HG03095 (cell line): ENCODE measurements around the gene C12orf76.
A peak's percentile ranks its signal among the peaks of the same experiment; 100 is the strongest.
"Not testable (repeated sequence)": the region's sequence is repeated elsewhere in the genome, so short reads cannot be mapped to it uniquely, and the experiment has no call there.

Experiments
- ATAC-seq: cut with Tn5 transposase; IDR thresholded peaks from one replicate; pipeline ENCODE4 v1.9.1; 2021; ENCODE audit warnings: moderate library complexity; ENCODE audit not compliant: unreplicated experiment

Gene C12orf76

GRCh38 chr12:110048242-110049027 is at the start of gene C12orf76:
Gene C12orf76, minus strand, starts transcription at chr12:110048522. Its CDS starts 27 bp downstream, at chr12:110048495.
- peak; percentile 98 for ATAC-seq

GRCh38 chr12:110093631-110094311 is 45.4 kb upstream of the C12orf76 start:
- ATAC-seq, result no peak

GRCh38 chr12:110091136-110091711 is 42.9 kb upstream of the C12orf76 start:
- ATAC-seq, result no peak

- no peak for ATAC-seq
These were observed 42.2 kb upstream of the C12orf76 start for GRCh38 chr12:110090266-110091135.

- ATAC-seq, result no peak
These were observed 40.6 kb upstream of the C12orf76 start for GRCh38 chr12:110088936-110089335.

GRCh38 chr12:110088216-110088615 is 39.9 kb upstream of the C12orf76 start:
- not testable (repeated sequence) for ATAC-seq

- no peak for ATAC-seq
These were observed 36.1 kb upstream of the C12orf76 start for GRCh38 chr12:110084314-110085015.

- ATAC-seq, result no peak
These were observed 32.1 kb upstream of the C12orf76 start for GRCh38 chr12:110080410-110080809.

GRCh38 chr12:110079477-110080400 is 31.4 kb upstream of the C12orf76 start:
- peak; percentile 89 for ATAC-seq

- no peak for ATAC-seq
These were observed 29.5 kb upstream of the C12orf76 start for GRCh38 chr12:110077800-110078199.

- ATAC-seq, result no peak
These were observed 27.6 kb upstream of the C12orf76 start for GRCh38 chr12:110075880-110076279.

GRCh38 chr12:110074089-110074488 is 25.8 kb upstream of the C12orf76 start:
- no peak for ATAC-seq

- ATAC-seq, result no peak
These were observed 24.9 kb upstream of the C12orf76 start for GRCh38 chr12:110073049-110073831.

GRCh38 chr12:110072636-110073035 is 24.3 kb upstream of the C12orf76 start:
- not testable (repeated sequence) for ATAC-seq

- no peak for ATAC-seq
These were observed 23.6 kb upstream of the C12orf76 start for GRCh38 chr12:110071967-110072366.

- no peak for ATAC-seq
These were observed 23.2 kb upstream of the C12orf76 start for GRCh38 chr12:110071504-110071903.

- ATAC-seq, result no peak
These were observed 20.3 kb upstream of the C12orf76 start for GRCh38 chr12:110068654-110069053.

GRCh38 chr12:110068115-110068514 is 19.8 kb upstream of the C12orf76 start:
- not testable (repeated sequence) for ATAC-seq
